GM23248 (cell line): Measurements from ENCODE around the gene NTHL1. TPM values are rescaled to one million over a fixed set of nuclear protein-coding genes. Genes with fewer than 3 reads are reported as not detected.
A peak's percentile ranks its signal among the peaks of the same experiment; 100 is the strongest.

Experiments
- DNase-seq: peaks from one replicate; pipeline ENCODE4 v3.0.0-alpha.2; 2015
- H2AFZ ChIP-seq: fragments of 200-600 bp; sonication (generic); 2 replicates; pipeline ENCODE4 v1.6.1; 2016; ENCODE audit warnings: antibody characterized with exemption
- H3F3A ChIP-seq: fragments of 200-600 bp; sonication (generic); 2 replicates; pipeline ENCODE4 v1.6.1; 2016; ENCODE audit warnings: mild to moderate bottlenecking, antibody characterized with exemption, mixed run types; ENCODE audit not compliant: insufficient read depth
- H3K27ac ChIP-seq: fragments of 200-600 bp; sonication (generic); 2 replicates; pipeline ENCODE4 v1.5.1; 2016; ENCODE audit warnings: mild to moderate bottlenecking
- H3K27me3 ChIP-seq: fragments of 200-600 bp; sonication (generic); replicated peaks from 2 replicates; pipeline ENCODE4 v1.6.1; 2016; ENCODE audit warnings: mild to moderate bottlenecking; ENCODE audit not compliant: insufficient read depth
- H3K36me3 ChIP-seq: fragments of 200-600 bp; sonication (generic); 2 replicates; pipeline ENCODE4 v1.6.1; 2016; ENCODE audit warnings: low read depth, mild to moderate bottlenecking
- H3K4me1 ChIP-seq: fragments of 200-600 bp; sonication (generic); 2 replicates; pipeline ENCODE4 v1.6.1; 2016; ENCODE audit warnings: mild to moderate bottlenecking; ENCODE audit not compliant: insufficient read depth
- H3K4me2 ChIP-seq: fragments of 200-600 bp; sonication (generic); one replicate; pipeline ENCODE4 v1.6.1; 2016; ENCODE audit warnings: mild to moderate bottlenecking; ENCODE audit not compliant: unreplicated experiment
- H3K4me3 ChIP-seq: fragments of 200-600 bp; sonication (generic); 2 replicates; pipeline ENCODE4 v1.5.1; 2016; ENCODE audit warnings: mild to moderate bottlenecking
- H3K79me2 ChIP-seq: fragments of 200-600 bp; sonication (generic); 2 replicates; pipeline ENCODE4 v1.6.1; 2016; ENCODE audit warnings: mild to moderate bottlenecking; ENCODE audit not compliant: insufficient read depth
- H3K9ac ChIP-seq: fragments of 200-600 bp; sonication (generic); 2 replicates; pipeline ENCODE4 v1.6.1; 2016; ENCODE audit warnings: mild to moderate bottlenecking
- H3K9me2 ChIP-seq: fragments of 200-600 bp; sonication (generic); 2 replicates; pipeline ENCODE4 v1.6.1; 2016; ENCODE audit warnings: mixed run types, mild to moderate bottlenecking, moderate library complexity; ENCODE audit not compliant: insufficient read depth
- H3K9me3 ChIP-seq: fragments of 200-600 bp; sonication (generic); one replicate; pipeline ENCODE4 v1.6.1; 2017; ENCODE audit warnings: low read depth
- H4K20me1 ChIP-seq: fragments of 200-600 bp; sonication (generic); 2 replicates; pipeline ENCODE4 v1.6.0; 2016; ENCODE audit not compliant: insufficient read depth
- EZH2 ChIP-seq: fragments of 200-600 bp; sonication (generic); IDR thresholded peaks from 2 replicates; pipeline ENCODE4 v1.6.1; 2018; ENCODE audit warnings: antibody characterized with exemption, mild to moderate bottlenecking; ENCODE audit not compliant: insufficient read depth, poor library complexity, severe bottlenecking
- EZH2phosphoT487 ChIP-seq: fragments of 200-600 bp; sonication (generic); IDR thresholded peaks from 2 replicates; pipeline ENCODE4 v1.6.1; 2018; ENCODE audit warnings: antibody characterized with exemption, moderate library complexity, mild to moderate bottlenecking, low read depth; ENCODE audit not compliant: insufficient read depth
- WGBS, 2 experiments: methylation state at CpG; one replicate each; pipeline ENCODE4 v1.1.6; 2015 to 2017; ENCODE audit warnings: low lambda C conversion rate in 2 of 2, low coverage in 1 of 2; ENCODE audit errors: missing lambda C conversion rate in 2 of 2; 5-methylcytosine and 5-hydroxymethylcytosine counted together
- in situ Hi-C: fragments of 300-500 bp; cut with MboI; formaldehyde crosslinking; loops from 2 replicates; pipeline ENCODE4 v1.15.0; 2020
- polyA plus RNA-seq: library from polyadenylated mRNA; unstranded; fragments of >200 nt; fragmentation: Nextera tagmentation; extraction: Ambion mirVana; gene quantifications from 2 replicates; pipeline ENCODE4 v1.2.1, GENCODE V29; 2016
- total RNA-seq: library from RNA; depleted of rRNA; stranded (reverse); fragments of >200 nt; shearing (Covaris generic); gene quantifications from 2 replicates; pipeline ENCODE4 v1.2.3, GENCODE V29; 2014

The NTHL1 gene
- total and polyA plus RNA-seq, 2 experiments from 2014 or later: 20.3 to 22.8 TPM

DNA sequence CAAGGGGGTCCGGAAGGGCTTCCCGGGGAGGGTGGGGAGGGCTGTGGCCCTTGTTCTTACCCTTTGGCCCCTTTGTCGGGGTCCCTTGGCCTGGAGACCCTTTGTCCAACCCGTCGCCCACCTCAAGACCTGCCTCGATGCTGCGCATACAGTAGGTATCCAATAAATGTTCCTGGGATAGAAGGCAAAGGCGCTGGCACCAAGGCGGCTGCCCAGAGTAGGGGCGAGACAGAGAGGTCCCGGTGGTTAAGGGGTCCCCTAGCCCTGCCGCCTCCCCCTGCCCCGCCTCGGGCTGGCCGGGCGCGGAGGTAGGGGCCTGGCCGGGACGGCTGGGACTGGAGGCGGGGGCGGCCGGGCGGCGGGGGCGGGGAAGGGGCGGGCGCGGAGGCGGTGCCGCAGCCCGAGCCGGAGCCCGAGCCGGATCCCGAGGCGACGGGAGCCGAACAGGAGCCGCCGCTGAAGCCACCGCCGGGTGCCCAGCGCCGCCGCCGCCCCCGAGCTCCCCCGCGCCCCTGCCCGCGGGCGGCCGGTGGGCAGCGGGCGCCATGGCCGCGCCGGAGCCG lies 21.1 kb downstream of the NTHL1 start, which contains the start of gene NHERF2:
TSS of gene NHERF2 (plus strand) at position 442 of the 563 bp plus-strand sequence. CDS start at position 546, 104 bp downstream.
- in situ Hi-C loops: loop anchor here (10.0 kb wide), 1 partner anchor 118 kb away; the partner anchor contains the start of gene RAB26
- H3F3A ChIP-seq: no peaks in the 10 kb centered on the region
- DNase-seq: peak; percentile 53
- no peaks in the 10 kb centered on the region for H3K27me3 ChIP-seq
- TF ChIP-seq EZH2phosphoT487 (no peak), EZH2 (no peak)
- H4K20me1 ChIP-seq: no peaks in the 10 kb centered on the region
- H3K4me3 ChIP-seq: peak within 1 kb of the TSS; percentile 73
- peak within 1 kb of the TSS; percentile 46 for H3K9ac ChIP-seq
- H3K4me1 ChIP-seq: no peaks in the 10 kb centered on the region
- no peaks in the 10 kb centered on the region for H3K79me2 ChIP-seq
- H3K9me3 ChIP-seq: no peaks in the 10 kb centered on the region
- 9 to 50% methylated on average over 11 to 49 of the region's 59 CpGs for WGBS, 2 experiments
- H2AFZ ChIP-seq: peak within 1 kb of the TSS; percentile 61
- no peaks in the 10 kb centered on the region for H3K36me3 ChIP-seq
- H3K9me2 ChIP-seq: no peaks in the 10 kb centered on the region
- no peak within 1 kb of the TSS for H3K27ac ChIP-seq
- peak within 1 kb of the TSS; percentile 77 for H3K4me2 ChIP-seq

DNA sequence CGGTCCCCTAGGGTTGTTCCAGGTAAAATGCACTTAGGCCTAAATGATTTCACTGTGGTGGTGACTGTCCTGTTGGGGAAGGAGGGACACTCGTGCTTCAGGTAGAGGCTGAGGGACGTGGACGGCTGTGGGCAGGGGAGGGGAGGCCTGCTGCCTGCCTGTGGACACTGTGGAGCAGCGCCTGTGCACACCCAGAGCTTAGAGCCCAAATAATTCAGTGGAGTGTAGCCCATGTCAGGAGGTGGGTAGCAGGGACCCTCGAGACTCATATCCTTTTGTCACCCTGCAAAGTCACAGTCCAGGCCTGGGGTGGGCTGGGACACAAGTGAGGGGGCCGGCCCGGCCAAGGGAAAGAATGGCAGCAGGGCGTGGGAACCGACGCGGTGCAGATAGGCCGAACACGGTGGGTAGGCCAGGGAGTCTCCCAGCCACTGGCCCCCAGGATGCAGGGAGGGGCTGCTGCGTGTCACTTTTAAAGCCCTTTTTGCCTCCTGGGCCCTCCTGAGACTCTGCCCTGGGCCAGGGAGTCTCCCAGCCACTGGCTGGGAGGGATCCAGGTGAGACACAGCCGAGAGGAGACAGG lies 21.7 kb downstream of the NTHL1 start:
- H3K79me2 ChIP-seq: no peaks in the 10 kb centered on the region
- no peak overlapping the region for H3K4me2 ChIP-seq
- in situ Hi-C loops: loop anchor here (10.0 kb wide), 1 partner anchor 119 kb away; the partner anchor contains the start of gene RAB26
- no peaks in the 10 kb centered on the region for H3K9me3 ChIP-seq
- no peaks in the 10 kb centered on the region; the same call in 1 of the 2 replicates for H3K27me3 ChIP-seq
- H3F3A ChIP-seq: no peaks in the 10 kb centered on the region
- no peak overlapping the region for H3K9ac ChIP-seq
- DNase-seq: no peak
- H4K20me1 ChIP-seq: no peaks in the 10 kb centered on the region
- H3K4me3 ChIP-seq: no peak overlapping the region
- 92 to 94% methylated on average over 16 of the region's 16 CpGs for WGBS, 2 experiments
- no peaks in the 10 kb centered on the region for H3K9me2 ChIP-seq
- H3K36me3 ChIP-seq: no peaks in the 10 kb centered on the region
- H2AFZ ChIP-seq: no peak overlapping the region
- TF ChIP-seq EZH2: no peak
- no peak for TF ChIP-seq EZH2phosphoT487
- H3K27ac ChIP-seq: no peak overlapping the region
- H3K4me1 ChIP-seq: no peaks in the 10 kb centered on the region

DNA sequence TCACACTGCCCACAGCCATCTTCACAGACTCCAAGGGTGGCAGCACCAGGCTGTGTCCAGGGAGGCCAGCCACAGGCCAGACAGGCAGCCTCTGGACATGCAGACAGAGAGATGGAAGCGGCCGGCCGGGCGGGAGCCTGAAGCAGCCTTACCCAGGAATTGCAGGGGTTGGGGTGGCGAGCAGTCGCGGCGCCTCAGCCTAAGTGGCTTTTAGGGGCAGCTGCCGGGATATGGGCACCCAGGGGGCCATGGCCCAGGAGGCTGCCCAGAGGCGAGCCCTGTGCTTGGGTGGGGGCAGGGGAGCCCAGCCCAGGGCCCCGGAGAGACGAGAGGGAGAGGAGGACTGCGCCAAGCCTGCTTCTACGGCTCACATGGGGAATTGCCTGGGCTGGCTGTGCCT lies 22.4 kb downstream of the NTHL1 start:
- H3F3A ChIP-seq: no peaks in the 10 kb centered on the region
- H3K36me3 ChIP-seq: no peaks in the 10 kb centered on the region
- H3K27ac ChIP-seq: no peak overlapping the region
- no peaks in the 10 kb centered on the region for H3K9me3 ChIP-seq
- no peak for TF ChIP-seq EZH2
- no peak for TF ChIP-seq EZH2phosphoT487
- no peaks in the 10 kb centered on the region for H3K4me1 ChIP-seq
- WGBS, 2 experiments: 91 to 95% methylated on average over 12 to 14 of the region's 14 CpGs
- no peak overlapping the region for H3K9ac ChIP-seq
- H2AFZ ChIP-seq: no peak overlapping the region
- no peak overlapping the region for H3K4me3 ChIP-seq
- no peak overlapping the region for H3K4me2 ChIP-seq
- no peaks in the 10 kb centered on the region; the same call in 1 of the 2 replicates for H3K27me3 ChIP-seq
- in situ Hi-C loops: loop anchor here (10.0 kb wide), 1 partner anchor 120 kb away; the partner anchor contains the start of gene RAB26
- no peak for DNase-seq
- no peaks in the 10 kb centered on the region for H3K9me2 ChIP-seq
- no peaks in the 10 kb centered on the region for H4K20me1 ChIP-seq
- no peaks in the 10 kb centered on the region for H3K79me2 ChIP-seq

DNA sequence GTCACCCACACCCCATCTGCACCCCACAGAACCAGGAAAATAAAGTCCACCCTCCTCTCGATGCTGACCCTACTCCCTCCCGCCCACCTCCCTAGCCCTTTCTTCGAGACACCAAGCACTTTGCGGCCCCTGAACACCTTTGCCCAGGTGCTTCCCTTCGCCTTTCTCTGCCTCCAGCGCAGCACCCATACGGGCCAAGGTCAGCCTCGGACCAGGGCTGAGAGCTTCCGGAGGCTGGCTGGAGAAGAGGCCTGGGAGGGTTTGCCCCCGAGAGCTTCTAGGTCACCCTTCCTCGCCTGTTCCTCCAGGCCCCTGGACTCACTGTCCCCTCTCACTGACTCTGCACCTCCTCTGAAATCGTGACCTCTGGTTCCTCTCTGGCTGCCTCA lies 23.6 kb downstream of the NTHL1 start:
- Histone ChIP-seq H3K4me3 (no peak overlapping the region), H3K9me3 (no peaks in the 10 kb centered on the region), H3K79me2 (no peaks in the 10 kb centered on the region), H3K27ac (no peak overlapping the region), H3K9ac (no peak overlapping the region), H3K27me3 (no peaks in the 10 kb centered on the region; the same call in 1 of the 2 replicates), H3K4me1 (no peaks in the 10 kb centered on the region), H3K9me2 (no peaks in the 10 kb centered on the region), H3F3A (no peaks in the 10 kb centered on the region), H2AFZ (no peak overlapping the region), H3K36me3 (no peaks in the 10 kb centered on the region), H4K20me1 (no peaks in the 10 kb centered on the region), H3K4me2 (no peak overlapping the region)
- no peak for DNase-seq
- TF ChIP-seq EZH2phosphoT487 (no peak), EZH2 (no peak)
- WGBS, 2 experiments: 94 to 99% methylated on average over 12 of the region's 12 CpGs
- in situ Hi-C loops: loop anchor here (10.0 kb wide), 1 partner anchor 121 kb away; the partner anchor contains the start of gene RAB26
